ENCODE measurements around the gene SLC25A13. TPM values are rescaled to one million over a fixed set of nuclear protein-coding genes. Genes with fewer than 3 reads are reported as not detected.

Gene SLC25A13
- total and polyA plus RNA-seq, 9 of the 15 experiments (the other 6 are each of a cell fraction or from before 2014, with no cell fraction given), result 21.4 to 80.2 (median 58.7) TPM

GRCh38 chr7:96349572-96349971 is 27.7 kb upstream of the SLC25A13 start (continued):
- no peak for TF ChIP-seq AFF4 (CRISPR knock-in tag; IDR thresholded peaks at IDR 0.05)
- 0 out of 2 replicates have a peak, but pooled peaks have one; percentile 51 for TF ChIP-seq EP300 (IDR thresholded peaks at IDR 0.05; ENCODE audit: low read length)
- TF ChIP-seq ELF4 (CRISPR knock-in tag; IDR thresholded peaks at IDR 0.05), result no peak
- TF ChIP-seq, protein P1, sequence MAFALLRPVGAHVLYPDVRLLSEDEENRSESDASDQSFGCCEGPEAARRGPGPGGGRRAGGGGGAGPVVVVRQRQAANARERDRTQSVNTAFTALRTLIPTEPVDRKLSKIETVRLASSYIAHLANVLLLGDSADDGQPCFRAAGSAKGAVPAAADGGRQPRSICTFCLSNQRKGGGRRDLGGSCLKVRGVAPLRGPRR (CRISPR knock-in tag; IDR thresholded peaks at IDR 0.05), result no peak
- TF ChIP-seq ZBTB5 (IDR thresholded peaks at IDR 0.05), result no peak
- no peak for TF ChIP-seq RBM15 (IDR thresholded peaks at IDR 0.05; ENCODE audit: insufficient read depth, low read length)
- no peak for TF ChIP-seq MTA1 (IDR thresholded peaks at IDR 0.05; ENCODE audit: borderline replicate concordance)
- no peak for TF ChIP-seq ZC3H4 (CRISPR knock-in tag; IDR thresholded peaks at IDR 0.05; ENCODE audit: borderline replicate concordance)
- TF ChIP-seq NEUROD1 (IDR thresholded peaks at IDR 0.05; ENCODE audit: borderline replicate concordance, low read depth, low read length, partially characterized antibody), result no peak
- TF ChIP-seq ZNF551 (CRISPR knock-in tag; IDR thresholded peaks at IDR 0.05), result no peak
- no peak for TF ChIP-seq ZNF232 (CRISPR knock-in tag; IDR thresholded peaks at IDR 0.05)
- TF ChIP-seq CSDE1 (IDR thresholded peaks at IDR 0.05), result no peak
- TF ChIP-seq ZBTB40 (IDR thresholded peaks at IDR 0.05), result no peak
- TF ChIP-seq ZBTB40 (CRISPR knock-in tag; IDR thresholded peaks at IDR 0.05), result no peak

Measured in K562 (cell line).